Left hindlimb (tissue), 1 donor: ENCODE measurements around the gene PIK3C2B.

ENCODE experiments used
- DNase-seq: peaks from one replicate; pipeline ENCODE4 v3.0.0-alpha.2; 2018

The PIK3C2B gene

DNA sequence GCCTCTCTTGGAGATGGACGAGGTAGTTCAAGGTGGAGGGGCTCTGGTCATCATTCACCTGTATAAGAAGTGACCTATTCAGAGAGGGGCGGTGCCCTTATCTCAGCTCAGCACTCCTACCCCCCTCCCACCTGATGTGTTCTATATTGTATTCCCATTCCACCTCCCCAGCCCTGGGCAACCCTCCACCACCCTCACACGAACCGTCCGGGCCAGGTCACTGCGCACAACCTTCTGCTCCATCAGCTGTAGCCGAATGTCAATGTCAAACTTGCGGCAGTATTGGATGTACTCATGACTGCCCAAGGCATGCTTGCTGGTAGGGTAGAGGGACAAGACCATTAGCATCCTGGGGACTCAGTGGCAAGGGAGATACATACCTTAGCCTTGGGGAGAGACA lies 34.3 kb downstream of the PIK3C2B start:
- DNase-seq: peak; percentile 17

DNA sequence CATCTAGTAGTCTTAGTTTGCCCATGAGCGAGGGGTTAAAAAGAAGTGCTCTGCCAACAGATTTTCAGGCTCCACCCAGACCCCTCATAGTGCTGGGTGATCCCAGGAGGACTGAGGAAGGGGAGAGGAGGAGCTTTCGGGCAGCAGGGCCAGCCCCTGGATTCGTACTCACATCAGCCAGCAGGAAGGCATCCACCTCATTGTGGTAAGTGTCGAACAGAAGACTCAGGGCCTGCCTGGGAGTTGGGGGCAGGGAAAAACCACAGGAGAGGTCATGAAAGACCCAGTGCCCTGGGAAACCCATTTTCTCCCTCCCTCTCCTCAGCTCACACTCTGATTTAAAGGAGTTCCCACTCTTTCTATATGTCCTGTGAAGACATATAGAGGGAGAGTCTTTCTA lies 34.9 kb downstream of the PIK3C2B start:
- DNase-seq: no peak

DNA sequence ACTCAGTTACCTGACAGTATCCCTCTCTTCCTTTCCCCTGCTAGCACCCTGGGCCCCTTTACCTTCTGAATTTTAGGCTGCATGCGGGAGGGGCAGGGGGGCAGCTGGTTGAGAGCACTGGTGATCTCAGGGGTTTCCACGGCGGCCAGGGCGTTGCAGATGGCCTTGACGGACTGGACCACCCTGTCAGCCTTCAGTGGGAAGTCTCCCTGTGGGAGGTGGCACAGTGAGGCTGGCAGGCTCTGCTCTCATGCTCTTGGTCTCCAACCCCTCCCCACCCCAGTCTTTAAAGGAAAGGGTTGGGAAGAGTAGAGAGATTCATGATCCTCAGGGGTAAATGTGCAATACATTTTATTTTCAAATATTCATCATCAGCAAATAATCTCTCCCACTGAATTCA lies 36.9 kb downstream of the PIK3C2B start:
- peak; percentile 44 for DNase-seq

DNA sequence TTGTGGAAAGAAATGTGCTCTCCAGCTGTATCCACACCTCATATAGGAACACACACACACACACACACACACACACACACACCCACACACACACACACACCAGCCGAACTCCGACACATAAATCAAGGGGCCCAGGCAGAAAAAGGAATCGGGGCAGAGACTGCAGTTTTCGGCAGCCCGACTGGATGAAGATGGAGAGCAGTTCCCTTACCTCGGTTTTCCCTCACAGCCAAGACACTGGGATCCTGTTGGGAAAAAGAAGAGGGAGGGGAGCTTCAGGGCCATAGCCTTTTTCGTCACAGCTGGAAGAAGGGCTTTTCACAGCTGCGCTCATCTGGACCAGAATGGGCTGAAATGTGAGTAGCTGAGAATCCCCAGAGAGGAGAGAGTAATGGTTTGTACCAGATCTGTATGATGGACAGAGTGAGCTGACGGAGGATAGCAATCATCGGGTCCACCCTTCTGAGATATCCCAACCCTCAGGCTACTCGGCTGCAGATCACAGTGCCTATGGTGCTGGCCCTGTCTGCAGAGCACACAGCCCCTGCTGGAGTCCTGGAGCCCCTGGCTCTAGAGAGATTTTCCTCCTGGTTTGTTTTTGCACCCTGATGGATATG lies 37.7 kb downstream of the PIK3C2B start:
- peak; percentile 90 for DNase-seq

- peak; percentile 0 for DNase-seq
Measured at GRCh38 chr1:204455831-204456145, 38.8 kb downstream of the PIK3C2B start.

GRCh38 chr1:204455063-204455830 lies 39.4 kb downstream of the PIK3C2B start:
- DNase-seq: peak; percentile 20

GRCh38 chr1:204454476-204454875 lies 40.1 kb downstream of the PIK3C2B start:
- DNase-seq: peak; percentile 7

- DNase-seq: no peak
Measured at GRCh38 chr1:204453141-204453772, 41.3 kb downstream of the PIK3C2B start.

DNA sequence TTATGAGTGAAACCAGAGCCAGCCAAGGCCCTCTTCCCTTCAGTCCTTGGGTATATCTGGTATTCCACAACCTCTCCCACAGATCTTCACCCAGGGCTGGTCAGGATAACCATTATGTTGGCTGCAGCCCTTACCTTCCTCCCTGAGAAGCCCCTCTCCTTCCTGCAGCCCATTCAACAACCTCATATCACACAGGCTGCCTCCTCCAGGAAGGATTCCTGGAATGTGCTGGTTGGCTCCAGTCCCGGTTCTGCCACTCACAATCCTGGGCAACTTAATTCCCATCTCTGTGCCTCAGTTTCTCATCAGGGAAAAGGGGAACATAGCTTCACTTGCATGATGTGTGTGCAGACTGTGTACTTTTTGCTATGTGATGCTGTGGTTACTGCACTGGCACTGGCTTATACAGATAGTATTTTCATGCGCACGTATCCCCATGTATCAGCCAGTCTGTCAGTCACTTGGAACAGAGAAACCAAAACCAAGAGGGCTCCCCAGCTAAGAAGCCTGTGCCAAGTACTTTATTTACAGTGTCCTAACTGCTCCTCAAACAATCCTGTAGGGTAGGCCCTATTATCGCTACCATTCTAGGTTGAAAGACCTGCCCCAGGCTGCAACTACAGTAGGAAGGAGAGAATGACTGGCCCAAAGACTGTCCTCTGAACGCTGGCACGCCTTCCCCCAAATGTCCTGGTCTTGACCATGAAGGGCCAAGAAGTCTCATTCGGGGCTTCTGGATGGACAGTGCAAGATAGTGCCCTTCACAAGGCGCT lies 43.1 kb downstream of the PIK3C2B start:
- DNase-seq: no peak

GRCh38 chr1:204450461-204451257 lies 43.9 kb downstream of the PIK3C2B start:
- DNase-seq: no peak

GRCh38 chr1:204449678-204450280 lies 44.8 kb downstream of the PIK3C2B start:
- no peak for DNase-seq

GRCh38 chr1:204448991-204449677 lies 45.5 kb downstream of the PIK3C2B start:
- DNase-seq: no peak

DNA sequence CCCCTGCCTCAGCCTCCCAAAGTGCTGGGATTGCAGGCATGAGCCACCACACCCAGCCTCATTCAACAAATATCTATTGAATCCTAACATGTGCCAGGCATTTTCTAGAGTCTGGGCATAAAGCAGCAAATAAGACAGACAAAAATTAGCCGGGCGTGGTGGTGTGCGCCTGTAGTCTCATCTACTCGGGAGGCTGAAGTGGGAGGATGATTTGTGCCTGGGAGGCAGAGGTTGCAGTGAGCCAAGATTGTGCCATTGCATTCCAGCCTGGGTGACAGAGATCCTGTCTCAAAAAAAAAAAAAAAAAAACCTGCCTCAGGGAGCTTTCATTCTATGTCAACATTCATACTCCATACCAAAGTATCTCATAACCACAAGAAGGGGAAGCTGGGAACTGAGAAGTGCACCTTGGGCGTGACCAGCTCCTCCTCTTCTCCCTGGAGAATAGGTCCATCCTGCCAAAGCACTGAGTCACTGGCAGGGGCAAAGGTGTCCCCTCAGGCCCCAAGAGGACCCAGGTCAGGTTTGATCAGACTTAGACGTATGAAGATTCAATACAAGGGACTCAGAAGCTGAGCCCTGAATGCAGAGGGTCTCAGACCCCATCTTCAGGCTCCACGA lies 46.2 kb downstream of the PIK3C2B start:
- DNase-seq: no peak

- no peak for DNase-seq
Measured at GRCh38 chr1:204447736-204448135, 46.9 kb downstream of the PIK3C2B start.

- DNase-seq: no peak
Measured at GRCh38 chr1:204447190-204447589, 47.4 kb downstream of the PIK3C2B start.

- peak; percentile 71 for DNase-seq
Measured at GRCh38 chr1:204446413-204447111, 48.0 kb downstream of the PIK3C2B start.

DNA sequence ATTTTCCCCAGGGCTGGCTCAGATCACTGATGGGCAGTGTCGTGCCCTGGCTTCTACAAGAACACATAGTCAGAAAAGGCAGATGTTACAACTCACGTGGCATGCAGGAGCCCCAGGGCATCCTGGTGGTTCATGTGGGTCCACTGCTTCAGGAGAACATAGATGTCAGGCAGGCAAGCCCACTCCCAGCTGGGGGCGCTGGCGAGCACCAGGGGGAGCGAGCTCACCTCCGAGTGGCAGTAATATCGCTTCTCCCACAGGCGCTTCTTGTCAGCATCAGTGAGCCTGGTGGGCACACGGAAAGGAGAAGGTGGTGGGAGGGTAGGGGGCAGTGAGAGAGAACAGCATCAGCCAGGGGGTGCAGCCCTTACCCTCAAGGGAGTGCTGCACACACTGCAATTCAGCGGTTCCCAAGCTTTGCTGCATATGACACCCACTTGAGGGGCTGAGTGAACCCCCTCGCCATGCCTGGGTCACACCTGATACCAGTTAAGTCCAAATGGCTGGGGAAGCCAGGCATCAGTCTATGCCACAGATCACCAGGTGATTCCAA lies 48.7 kb downstream of the PIK3C2B start:
- no peak for DNase-seq
